HG03565 (cell line): ENCODE results near the gene TTLL5.
"Not testable (repeated sequence)": the region's sequence is repeated elsewhere in the genome, so short reads cannot be mapped to it uniquely, and the experiment has no call there.

Experiments used
- ATAC-seq: cut with Tn5 transposase; IDR thresholded peaks from one replicate; pipeline ENCODE4 v1.9.1; 2021; ENCODE audit warnings: mild to moderate bottlenecking, moderate library complexity; ENCODE audit not compliant: unreplicated experiment

Gene TTLL5

DNA sequence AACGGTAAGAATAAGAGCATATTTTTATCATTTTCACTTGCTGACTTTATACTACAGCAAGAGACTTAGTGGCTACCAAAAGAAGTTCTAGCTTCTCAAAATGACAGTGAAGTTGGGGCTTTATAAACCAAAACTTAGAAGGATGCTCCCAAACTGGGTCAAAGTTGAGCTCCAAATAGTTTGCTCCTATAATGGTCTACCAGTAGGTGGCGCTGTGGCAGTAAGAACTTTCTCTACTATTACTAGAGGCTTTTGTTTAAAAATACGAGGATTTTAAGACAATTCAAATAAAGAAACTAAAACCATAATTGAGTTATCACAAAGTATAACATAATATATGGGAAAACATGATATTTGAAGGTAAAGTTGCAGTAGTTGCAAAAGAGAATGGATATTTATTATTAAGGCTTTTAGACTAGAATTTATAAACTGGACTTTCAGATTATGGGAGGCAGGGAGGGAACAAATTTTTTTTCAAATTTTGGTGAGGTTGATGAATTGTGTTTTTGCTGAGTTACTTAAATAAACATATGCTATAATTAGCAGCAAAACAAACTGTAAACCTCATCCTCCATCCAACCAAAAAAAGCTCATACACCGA lies 245.7 kb downstream of the TTLL5 start:
- no peak for ATAC-seq

DNA sequence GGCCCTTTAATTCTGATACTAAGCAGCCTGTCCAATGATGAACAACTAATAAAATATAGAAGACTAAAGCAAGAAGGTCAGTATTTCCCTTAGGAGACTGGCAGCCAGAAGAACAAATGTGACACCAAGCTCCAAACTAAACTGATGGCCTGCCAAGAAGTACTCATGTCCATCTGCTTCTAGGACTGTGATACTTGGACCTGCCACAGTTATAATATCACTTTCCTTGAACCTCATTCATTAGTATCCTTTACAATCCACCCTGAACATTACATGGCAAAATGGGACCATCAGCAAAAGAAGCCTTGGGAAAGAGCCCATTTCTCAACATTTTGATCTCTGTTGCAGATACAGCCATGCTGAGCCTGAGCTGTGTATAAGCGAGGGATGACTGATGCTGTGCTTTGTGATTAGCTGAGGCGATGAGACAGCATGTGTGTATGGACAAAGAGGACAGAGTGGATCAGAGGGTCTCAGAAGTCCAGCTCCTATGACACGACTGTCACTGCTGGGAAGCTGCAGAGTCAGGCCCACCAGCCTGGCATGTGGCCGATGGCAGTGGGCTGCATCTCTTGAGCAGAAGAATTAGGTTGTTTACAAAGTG lies 246.8 kb downstream of the TTLL5 start:
- no peak for ATAC-seq

DNA sequence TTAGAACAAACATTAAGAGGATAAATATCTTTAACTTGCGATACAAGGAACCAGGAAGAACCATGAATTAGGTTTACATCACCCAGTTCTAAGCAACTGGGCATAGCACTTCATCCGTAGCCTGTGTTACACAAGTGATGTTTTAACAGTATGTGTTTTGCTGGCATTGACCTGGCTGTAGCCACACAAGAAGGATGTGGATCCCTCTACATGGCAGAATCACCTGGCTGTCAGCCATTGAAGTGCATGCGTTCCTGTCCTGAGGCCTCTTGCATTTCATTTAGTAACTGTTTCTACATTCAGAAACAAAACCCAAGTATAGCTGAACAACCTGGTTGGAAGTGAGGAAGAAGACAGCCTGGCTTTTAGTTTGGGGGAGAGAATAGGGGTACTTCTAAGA lies 248.6 kb downstream of the TTLL5 start:
- ATAC-seq: no peak

DNA sequence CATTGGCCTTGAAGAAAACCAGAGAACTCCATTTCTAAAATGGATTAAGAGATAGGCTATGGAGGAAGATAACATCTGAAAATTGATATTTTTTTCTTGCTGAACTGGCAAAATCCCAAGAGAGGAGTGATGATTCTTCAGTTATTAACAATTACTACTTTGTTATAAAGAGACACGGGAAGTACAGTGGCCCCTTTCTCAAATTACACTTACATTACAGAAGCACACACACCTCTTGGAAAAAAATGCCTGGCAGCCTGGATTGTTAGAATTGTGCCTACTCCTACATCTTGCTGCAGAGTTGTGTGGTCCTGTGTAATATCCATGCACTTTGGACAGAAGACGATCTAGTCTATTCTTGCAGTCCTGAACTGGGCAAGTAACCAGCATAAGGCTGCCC lies 249.0 kb downstream of the TTLL5 start:
- ATAC-seq: no peak

DNA sequence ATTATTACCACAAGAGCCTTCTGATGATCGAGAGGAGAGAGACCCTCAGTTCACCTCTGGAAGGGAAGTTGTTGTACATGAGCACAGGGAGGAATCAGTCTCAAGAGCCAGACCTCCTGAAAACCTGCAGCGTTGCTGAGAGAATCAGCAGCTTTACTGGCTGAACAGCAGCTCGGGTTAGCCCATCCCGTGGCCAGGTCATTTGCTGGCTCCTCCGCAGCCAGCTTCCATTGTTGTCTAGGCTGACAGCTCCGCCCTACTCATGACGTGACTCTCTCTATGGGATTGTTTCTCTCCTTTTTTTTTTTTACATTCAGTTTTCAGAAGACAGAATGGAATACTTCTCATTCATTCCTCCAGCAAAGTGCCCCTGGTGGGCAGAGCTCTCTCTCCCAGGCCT lies 250.8 kb downstream of the TTLL5 start:
- no peak for ATAC-seq

DNA sequence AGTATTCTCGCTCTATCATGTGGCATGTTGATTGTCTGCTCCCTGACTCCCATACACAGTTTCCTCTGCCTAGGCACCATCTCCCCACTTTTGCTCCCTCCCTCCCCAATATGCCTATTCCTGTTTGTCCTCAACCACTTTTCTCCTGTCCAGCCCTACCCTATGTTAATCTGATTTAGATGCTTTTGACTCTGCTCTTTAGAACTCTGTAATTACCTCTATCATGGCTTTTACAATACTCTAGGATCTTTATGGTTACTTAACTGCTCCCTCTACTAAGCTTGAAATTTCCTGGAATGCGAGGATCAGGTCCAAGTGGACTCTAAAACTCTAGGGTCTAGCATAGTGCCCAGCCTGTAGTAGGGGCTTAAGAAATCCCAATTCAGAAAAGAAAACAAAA lies 252.1 kb downstream of the TTLL5 start:
- no peak for ATAC-seq

DNA sequence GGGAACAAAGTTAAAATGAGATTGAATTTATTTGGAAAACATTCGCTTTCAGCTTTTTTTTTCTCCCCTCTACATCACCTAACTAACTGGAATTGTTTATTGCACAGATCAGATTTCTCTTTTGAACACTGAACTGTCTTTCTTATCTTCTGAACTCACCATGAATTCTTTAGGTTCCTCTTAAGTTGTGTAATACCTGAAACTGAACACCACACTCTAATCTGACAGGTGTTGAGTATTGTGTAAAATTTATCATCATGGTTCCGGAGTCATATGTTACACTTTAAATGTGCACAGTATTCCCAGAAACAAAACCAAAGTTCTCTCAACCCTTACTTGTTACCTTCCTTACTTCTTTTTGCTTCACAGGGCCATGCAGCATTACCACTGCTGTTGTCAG lies 254.0 kb downstream of the TTLL5 start:
- ATAC-seq: no peak

DNA sequence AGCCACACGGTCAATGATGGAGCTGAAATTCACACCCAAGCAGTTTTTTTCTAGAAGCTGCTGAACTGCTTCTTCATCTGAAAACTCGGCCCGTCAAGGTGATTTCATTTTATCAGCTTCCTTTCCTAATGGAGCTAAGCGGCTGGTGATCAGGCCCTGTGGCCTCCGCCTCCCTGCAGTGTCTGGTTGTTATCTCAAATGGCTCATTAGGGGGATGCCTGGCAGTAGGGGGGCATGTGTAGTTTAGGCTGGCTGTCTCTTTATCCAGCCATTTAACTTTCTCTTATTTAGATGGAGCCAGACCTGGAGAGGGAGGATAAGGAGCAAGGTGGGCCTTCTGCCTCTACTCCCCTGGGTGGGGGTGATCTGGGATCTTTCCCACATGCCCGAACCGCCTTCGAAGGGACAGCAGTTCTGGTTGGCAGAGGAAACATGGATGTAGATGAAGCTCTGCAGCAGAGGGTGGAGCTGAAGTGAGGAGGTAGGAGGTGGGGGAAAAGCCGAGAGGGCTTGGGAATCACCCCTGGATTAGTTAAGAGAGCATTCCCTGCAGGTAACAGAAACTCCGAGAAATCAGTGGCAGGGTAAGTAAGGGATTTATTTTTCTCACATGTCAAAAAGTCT lies 256.4 kb downstream of the TTLL5 start:
- no peak for ATAC-seq

DNA sequence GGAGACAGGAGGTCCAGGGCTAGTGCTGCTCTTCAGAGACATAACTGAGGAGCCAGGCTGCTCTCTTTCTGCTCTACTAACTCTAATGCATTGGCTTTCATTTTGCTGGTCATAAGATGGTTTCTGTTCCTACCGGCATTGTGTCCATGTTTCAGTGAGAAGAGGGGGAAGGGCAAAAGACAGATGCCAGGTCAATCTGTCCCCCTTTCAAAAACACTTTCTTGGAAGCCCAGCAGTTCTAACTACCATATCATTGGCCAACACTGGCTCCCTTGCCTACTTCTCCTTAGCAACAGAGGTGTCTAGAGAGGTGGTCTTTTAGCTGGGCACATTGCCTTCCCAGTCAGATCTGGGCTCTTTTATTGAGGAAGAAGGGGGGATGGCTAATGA lies 256.9 kb downstream of the TTLL5 start:
- ATAC-seq: no peak

DNA sequence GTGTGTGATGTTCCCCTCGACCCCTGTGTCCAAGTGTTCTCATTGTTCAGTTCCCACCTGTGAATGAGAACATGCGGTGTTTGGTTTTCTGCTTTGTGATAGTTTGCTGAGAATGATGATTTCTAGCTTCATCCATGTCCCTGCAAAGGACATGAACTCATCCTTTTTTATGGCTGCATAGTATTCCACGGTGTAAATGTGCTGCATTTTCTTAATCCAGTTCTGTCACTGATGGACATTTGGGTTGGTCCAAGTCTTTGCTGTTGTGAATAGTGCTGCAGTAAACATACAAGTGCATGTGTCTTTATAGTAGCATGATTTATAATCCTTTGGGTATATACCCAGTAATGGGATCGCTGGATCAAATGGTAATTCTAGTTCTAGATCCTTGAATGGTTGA lies 259.4 kb downstream of the TTLL5 start:
- not testable (repeated sequence) for ATAC-seq

DNA sequence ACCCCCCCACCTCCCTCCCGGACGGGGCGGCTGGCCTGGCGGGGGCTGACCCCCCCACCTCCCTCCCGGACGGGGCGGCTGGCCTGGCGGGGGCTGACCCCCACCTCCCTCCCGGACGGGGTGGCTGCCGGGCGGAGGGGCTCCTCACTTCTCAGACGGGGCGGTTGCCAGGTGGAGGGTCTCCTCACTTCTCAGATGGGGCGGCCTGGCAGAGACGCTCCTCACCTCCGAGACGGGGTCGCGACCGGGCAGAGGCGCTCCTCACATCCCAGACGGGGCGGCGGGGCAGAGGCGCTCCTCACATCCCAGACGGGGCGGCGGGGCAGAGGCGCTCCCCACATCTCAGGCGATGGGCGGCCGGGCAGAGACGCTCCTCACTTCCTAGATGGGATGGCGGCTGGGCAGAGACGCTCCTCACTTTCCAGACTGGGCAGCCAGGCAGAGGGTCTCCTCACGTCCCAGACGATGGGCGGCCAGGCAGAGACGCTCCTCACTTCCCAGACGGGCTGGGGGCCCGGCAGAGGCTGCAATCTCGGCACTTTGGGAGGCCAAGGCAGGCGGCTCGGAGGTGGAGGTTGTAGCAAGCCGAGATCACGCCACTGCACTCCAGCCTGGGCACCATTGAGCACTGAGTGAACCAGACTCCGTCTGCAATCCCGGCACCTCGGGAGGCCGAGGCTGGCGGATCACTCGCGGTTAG lies 264.2 kb downstream of the TTLL5 start:
- not testable (repeated sequence) for ATAC-seq

DNA sequence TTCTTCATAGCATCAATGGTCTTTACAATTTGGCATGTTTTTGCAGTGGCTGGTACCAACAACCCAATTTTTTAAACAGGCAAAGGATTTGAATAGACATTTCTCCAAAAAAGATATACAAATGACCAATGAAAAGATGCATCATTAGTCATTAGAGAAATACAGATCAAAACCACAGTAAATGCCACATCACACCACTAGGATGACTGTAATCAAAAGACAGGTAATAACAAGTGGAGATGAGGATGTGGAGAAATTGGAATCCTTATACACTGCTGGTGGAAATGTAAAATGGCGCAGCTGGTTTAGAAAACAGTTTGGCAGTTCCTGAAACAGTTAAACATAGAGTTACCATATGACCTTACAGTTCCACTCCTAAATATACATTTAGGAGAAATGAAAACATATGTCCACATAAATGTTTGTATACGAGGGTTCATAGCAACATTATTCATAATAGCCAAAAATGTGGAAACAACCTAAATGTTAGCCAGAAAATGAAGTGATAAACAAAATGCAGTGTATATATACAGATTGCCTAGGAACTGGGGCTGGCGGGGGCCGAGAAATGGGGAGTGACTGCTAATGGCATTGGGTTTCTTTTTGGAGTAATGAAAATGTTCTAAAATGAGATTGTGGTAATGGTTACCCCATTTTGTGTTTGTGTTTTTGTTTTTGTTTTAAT lies 265.5 kb downstream of the TTLL5 start:
- ATAC-seq: no peak

DNA sequence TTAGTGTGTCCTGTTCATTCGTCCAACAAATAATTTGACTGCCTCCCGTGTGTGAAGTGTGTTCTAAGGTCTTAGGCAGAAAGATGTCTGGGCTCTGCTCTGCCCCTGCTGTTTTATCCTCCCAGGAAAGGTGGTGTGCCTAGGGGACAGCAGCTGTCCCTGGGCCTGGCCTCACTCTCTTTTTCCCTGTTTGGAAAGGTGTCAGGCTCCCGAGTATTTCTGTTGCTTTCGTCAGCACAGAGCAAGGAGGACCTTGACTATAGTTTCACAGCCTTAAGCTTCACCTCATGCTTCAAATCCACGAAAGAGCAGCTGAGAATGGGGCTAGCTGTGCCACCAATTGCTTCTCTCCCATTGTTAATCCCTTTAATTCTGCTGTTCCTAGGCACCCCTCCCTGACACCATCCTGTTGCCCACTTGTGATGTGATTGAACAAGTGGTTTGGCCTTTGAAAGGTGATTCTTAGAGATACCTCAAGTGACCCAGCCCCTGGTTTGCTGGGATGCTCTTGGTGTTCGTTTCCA lies 266.6 kb downstream of the TTLL5 start:
- ATAC-seq: no peak

DNA sequence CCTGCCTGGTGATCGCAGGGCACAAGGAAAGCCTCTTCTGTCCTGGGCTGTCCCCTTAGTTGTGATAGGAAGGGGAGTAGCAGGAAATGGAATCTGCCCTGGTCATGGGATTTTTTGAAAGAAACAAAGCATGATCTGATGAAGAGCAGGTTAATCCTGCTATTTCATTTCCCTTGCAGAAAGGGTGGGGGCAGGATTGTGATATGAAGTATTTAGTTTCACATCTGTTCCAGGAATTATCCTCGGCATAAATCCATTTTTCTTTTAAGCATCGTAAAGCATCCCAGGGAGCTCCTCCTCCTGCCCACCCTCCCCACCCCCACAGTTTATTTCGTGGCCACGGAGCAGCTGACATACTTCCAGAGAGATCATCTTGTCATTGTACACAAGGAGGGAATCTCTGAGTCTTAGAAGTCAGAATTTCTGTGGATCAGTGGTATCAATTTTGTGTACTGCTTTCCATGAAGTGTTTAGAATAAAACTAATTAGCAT lies 267.7 kb downstream of the TTLL5 start:
- ATAC-seq: no peak

DNA sequence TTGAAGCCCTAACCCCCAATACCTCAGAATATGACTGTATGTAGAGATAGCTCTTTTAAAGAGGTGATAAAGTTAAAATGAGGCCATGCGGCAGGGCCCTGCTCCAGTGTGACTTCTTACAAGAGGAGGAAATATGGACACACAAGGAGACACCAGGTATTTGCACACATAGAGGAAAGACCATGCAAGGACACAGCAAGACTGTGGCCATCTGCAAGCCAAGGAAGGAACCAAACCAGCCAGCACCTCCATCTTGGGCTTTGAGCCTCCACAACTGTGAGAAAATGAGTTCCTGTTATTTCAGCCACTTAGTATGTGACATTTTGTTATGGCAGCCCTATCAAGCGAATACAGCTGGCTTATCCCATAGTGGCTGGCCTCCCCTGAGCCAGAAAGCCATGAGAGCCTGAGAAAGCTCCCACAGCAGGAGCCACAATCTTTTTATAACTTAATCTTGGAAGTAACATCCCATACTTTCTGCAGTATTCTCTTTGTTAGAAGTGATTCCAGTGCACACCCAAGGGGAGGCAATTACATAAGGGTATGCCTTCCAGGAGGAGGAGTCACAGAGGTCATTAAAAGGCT lies 272.8 kb downstream of the TTLL5 start:
- ATAC-seq: no peak

DNA sequence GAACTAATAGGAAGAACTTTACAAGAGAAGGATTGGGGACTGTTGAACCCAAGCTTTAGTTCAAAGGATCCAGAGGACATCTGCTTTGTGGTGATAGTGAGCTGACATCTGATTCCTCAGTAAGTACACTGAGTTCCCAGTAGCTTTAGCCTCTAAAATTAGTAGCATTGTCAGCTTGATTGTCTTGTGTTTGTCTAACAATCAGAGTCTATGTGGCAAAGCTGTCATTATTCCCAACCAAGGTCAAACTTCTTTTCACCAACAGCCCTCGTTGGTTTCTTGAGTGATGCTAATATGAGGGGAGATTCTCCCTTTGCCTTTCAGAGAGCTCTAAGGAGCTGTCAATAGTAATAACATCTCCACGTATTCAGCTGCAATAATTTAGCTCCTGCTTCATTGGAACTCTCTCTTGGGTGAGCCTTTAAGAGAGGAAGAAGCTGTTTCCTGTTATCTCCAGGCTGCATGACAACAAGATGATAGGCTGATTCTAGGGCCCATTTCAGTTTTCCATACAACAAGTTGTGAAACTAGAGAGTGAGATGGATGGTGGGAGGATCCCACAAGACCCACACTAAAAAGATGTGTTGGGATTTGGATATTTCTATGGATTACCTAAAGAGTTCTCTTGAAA lies 274.1 kb downstream of the TTLL5 start:
- ATAC-seq: no peak

DNA sequence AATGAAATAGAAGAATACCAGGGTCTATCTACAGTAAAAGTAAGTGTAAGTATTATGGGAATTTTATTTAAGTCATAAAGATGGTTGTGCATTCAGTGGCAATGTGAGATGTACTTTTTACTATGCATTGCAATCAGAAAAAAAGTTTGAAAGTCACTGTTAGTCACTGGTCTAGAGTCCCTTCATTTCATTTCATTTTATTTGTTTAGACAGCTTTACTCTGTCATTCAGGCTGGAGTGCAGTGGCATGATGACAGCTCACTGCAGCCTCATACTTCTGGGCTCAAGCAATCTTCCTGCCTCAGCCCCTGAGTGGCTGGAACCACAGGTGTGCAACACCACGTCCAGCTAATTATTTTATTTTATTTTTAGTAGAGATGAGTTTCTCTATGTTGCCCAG lies 278.2 kb downstream of the TTLL5 start:
- no peak for ATAC-seq

DNA sequence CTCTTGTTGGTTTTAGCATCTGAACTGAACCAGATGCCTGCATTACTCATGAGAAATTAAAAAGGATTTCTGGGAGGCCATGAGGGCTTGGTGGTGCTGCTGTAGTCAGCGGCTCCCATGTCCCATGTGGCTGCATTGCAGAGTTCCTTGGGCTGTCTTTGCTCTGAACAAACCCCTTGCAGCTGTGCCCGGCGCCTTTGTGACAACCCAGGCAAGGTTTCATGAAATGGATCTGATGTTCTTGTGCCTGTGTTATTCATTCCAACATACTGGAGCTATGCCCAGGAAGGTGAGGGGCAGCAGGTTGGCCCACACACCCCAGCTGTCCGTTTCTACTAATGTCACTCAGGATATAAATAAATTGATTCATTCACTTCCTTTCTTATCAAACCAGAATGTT lies 280.0 kb downstream of the TTLL5 start:
- ATAC-seq: no peak

DNA sequence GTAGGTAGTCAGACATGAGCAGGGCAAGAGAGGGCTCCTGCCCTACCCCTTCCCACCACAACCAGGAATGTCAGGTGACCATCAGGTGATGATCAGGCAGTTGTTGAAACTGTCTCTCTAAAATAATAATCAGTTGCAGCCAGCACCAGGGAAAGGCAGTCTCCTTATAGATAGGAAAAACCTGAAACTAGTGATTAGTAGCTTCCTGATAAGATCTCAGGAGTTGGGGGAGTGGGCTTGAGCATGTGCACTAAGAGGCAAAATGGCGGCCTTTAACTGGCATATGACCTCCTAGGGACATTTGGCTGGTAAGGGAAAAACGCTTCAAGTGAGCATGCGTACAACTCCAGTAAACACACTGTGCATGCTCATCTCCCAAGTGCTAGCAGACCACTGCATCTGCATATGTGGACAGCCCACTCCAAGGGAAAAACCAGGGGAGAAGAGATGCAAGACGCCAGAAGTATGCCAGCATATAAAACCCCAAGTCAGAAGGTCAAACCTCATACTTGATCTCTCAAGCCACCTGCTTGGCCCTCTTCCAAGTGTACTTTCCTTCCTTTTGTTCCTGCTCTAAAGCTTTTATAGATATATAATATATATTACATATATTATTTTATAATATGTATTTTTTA lies 283.7 kb downstream of the TTLL5 start:
- no peak for ATAC-seq

DNA sequence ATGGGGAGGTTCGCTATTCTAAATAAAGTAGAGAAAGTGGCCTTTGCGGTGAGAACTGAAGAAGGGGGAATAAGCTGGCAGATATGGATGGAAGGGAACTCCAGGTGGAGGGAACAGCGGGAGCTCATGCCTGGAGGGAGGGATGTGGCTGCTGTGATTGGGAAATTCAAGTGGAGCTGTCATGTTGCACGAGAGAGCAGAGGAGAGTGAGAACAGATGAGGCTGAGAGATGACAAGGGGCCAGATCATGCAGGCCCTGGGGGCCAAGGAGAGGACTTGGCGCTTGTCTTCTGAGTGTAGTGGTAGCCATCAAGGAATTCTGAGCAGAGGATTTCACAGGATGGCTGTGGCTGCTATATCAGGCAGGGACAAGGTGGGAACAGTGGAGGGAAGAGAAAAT lies 285.7 kb downstream of the TTLL5 start:
- ATAC-seq: no peak
